ENCODE results near the gene AKT1.

GRCh38 chr14:104830781-104831180 lies 35.2 kb upstream of the AKT1 start:
- no peak for TF ChIP-seq CTCF (IDR thresholded peaks at IDR 0.05; ENCODE audit: low read depth, low read length)
- TF ChIP-seq EZH2phosphoT487 (IDR thresholded peaks at IDR 0.05; ENCODE audit: low read depth): no peak

All from OCI-LY3 (cell line).